A549 (cell line): ENCODE measurements around the gene CSTF2T. TPM values are rescaled to one million over a fixed set of nuclear protein-coding genes. Genes with fewer than 3 reads are reported as not detected.

Experiments used
- ATAC-seq, 2 experiments: fragments of 200-7000 bp in 1 of 2; fragments of >200 bp in 1 of 2; cut with Nextera tagmentation in 1 of 2; cut with Tn5 transposase in 1 of 2; 3 replicates each; pipeline versions ENCODE4 v1.8.0 to v1.9.1; 2018 to 2020; ENCODE audit warnings: mild to moderate bottlenecking in 1 of 2, moderate library complexity in 1 of 2
- CTCF ChIA-PET: fragments of 300-600 bp; sonication (Branson Sonifier 250); formaldehyde crosslinking; extraction: SDS; loops from one replicate; lab custom pipeline; 2021; ENCODE audit warnings: antibody characterized with exemption, inconsistent platforms; lab: Yijun Ruan, JAX
- POLR2A ChIA-PET: fragments of 350-600 bp; formaldehyde crosslinking; extraction: SDS; loops from one replicate; lab custom pipeline; 2021; ENCODE audit warnings: antibody characterized with exemption, inconsistent platforms; lab: Yijun Ruan, JAX
- DNase-seq, 2 experiments: peaks; one replicate each; pipeline versions ENCODE4 v3.0.0 to v3.0.0-alpha.2; 2011 to 2016; ENCODE audit warnings: low read depth in 1 of 2, low spot score in 1 of 2
- FAIRE-seq: peaks from 2 replicates; lab custom pipeline; 2011; peaks lifted over from hg19 to GRCh38; lab: Jason Lieb, UNC
- H3K27ac ChIP-seq, 2 experiments: fragments of >200 bp; sonication (Bioruptor Twin); formaldehyde crosslinking; 3 replicates each; pipeline ENCODE4 v1.5.1; 2016 to 2017
- H3K4me1 ChIP-seq: fragments of >200 bp; sonication (Bioruptor Twin); formaldehyde crosslinking; 3 replicates; pipeline ENCODE4 v1.6.1; 2016
- H3K4me2 ChIP-seq: fragments of >200 bp; sonication (Bioruptor Twin); formaldehyde crosslinking; 3 replicates; pipeline ENCODE4 v1.6.1; 2016
- H3K4me3 ChIP-seq: fragments of >200 bp; sonication (Bioruptor Twin); formaldehyde crosslinking; 3 replicates; pipeline ENCODE4 v1.5.1; 2016
- H3K9me3 ChIP-seq: fragments of >200 bp; sonication (Bioruptor Twin); formaldehyde crosslinking; 3 replicates; pipeline ENCODE4 v1.6.1; 2016
- CBX2 ChIP-seq: fragments of 200-600 bp; sonication (generic); IDR thresholded peaks from 2 replicates; pipeline ENCODE4 v1.6.1; 2016; ENCODE audit warnings: low read depth, mild to moderate bottlenecking, borderline replicate concordance
- CHD2 ChIP-seq: fragments of 150-350 bp; IDR thresholded peaks from 2 replicates; pipeline ENCODE4 v1.6.1; 2014; ENCODE audit warnings: low read length; ENCODE audit not compliant: partially characterized antibody
- CHD4 ChIP-seq: fragments of 200-600 bp; sonication (generic); IDR thresholded peaks from 2 replicates; pipeline ENCODE4 v1.6.1; 2016; ENCODE audit warnings: antibody characterized with exemption, mild to moderate bottlenecking, borderline replicate concordance
- FOXS1 ChIP-seq: fragments of 250-450 bp; sonication (Bioruptor Pico); IDR thresholded peaks from 2 replicates; pipeline ENCODE4 v1.5.0; 2020; ENCODE audit warnings: mild to moderate bottlenecking, moderate library complexity
- GATA3 ChIP-seq: IDR thresholded peaks from 2 replicates; pipeline ENCODE4 v1.6.1; 2012; ENCODE audit warnings: borderline replicate concordance
- HDAC2 ChIP-seq: fragments of 200-600 bp; sonication (generic); IDR thresholded peaks from 2 replicates; pipeline ENCODE4 v1.6.1; 2016
- HMGXB4 ChIP-seq: fragments of 250-450 bp; sonication (Bioruptor Pico); IDR thresholded peaks from 2 replicates; pipeline ENCODE4 v1.5.0; 2021; ENCODE audit warnings: mild to moderate bottlenecking, moderate library complexity, borderline replicate concordance
- HOXB5 ChIP-seq: fragments of 250-450 bp; sonication (Bioruptor Pico); IDR thresholded peaks from 2 replicates; pipeline ENCODE4 v1.5.0; 2020; ENCODE audit warnings: mild to moderate bottlenecking, moderate library complexity
- JUN ChIP-seq, 2 experiments: fragments of >200 bp; sonication (Bioruptor Twin); formaldehyde crosslinking; IDR thresholded peaks; 2 replicates in 1 of 2; 3 replicates in 1 of 2; pipeline ENCODE4 v1.6.1; 2016 to 2017
- KDM1A ChIP-seq: fragments of 200-600 bp; sonication (generic); IDR thresholded peaks from 2 replicates; pipeline ENCODE4 v1.6.1; 2016; ENCODE audit warnings: low read depth, mild to moderate bottlenecking
- KDM5A ChIP-seq: fragments of 200-600 bp; sonication (generic); IDR thresholded peaks from 2 replicates; pipeline ENCODE4 v1.6.1; 2016; ENCODE audit warnings: antibody characterized with exemption, mild to moderate bottlenecking
- NR3C1 ChIP-seq: fragments of >200 bp; sonication (Bioruptor Twin); formaldehyde crosslinking; IDR thresholded peaks from 3 replicates; pipeline ENCODE4 v1.6.1; 2017
- PHF8 ChIP-seq: fragments of 200-600 bp; sonication (generic); IDR thresholded peaks from 2 replicates; pipeline ENCODE4 v1.6.1; 2016; ENCODE audit warnings: low read depth, mild to moderate bottlenecking, antibody characterized with exemption, moderate library complexity, borderline replicate concordance
- POLR2AphosphoS2 ChIP-seq: conservative IDR thresholded peaks from 2 replicates; pipeline ENCODE4 v1.6.1; 2012; ENCODE audit warnings: low read length, improper control_type of control experiment, inconsistent platforms
- RAD21 ChIP-seq, 2 experiments: fragments of >200 bp in 1 of 2; sonication (Bioruptor Twin) in 1 of 2; formaldehyde crosslinking in 1 of 2; IDR thresholded peaks in 1 of 2; conservative IDR thresholded peaks in 1 of 2; 2 replicates in 1 of 2; 3 replicates in 1 of 2; pipeline ENCODE4 v1.6.1; 2012 to 2018; ENCODE audit warnings: inconsistent platforms in 1 of 2
- REST ChIP-seq: fragments of 200-600 bp; sonication (generic); IDR thresholded peaks from 2 replicates; pipeline ENCODE4 v1.6.1; 2016; ENCODE audit warnings: antibody characterized with exemption, mild to moderate bottlenecking, moderate library complexity
- RFX5 ChIP-seq: fragments of 450-650 bp; IDR thresholded peaks from 2 replicates; pipeline ENCODE4 v1.7.1; 2014; ENCODE audit warnings: antibody characterized with exemption, mild to moderate bottlenecking, moderate library complexity
- SMC3 ChIP-seq: fragments of >200 bp; sonication (Bioruptor Twin); formaldehyde crosslinking; IDR thresholded peaks from 3 replicates; pipeline ENCODE4 v1.6.1; 2018; ENCODE audit warnings: inconsistent platforms
- SREBF2 ChIP-seq: fragments of 450-650 bp; IDR thresholded peaks from 2 replicates; pipeline ENCODE4 v1.6.1; 2014; ENCODE audit warnings: mild to moderate bottlenecking, moderate library complexity
- TFCP2L1 ChIP-seq: fragments of 250-450 bp; sonication (Bioruptor Pico); IDR thresholded peaks from 2 replicates; pipeline ENCODE4 v1.5.0; 2021; ENCODE audit warnings: mild to moderate bottlenecking
- TP53 ChIP-seq: fragments of 250-450 bp; sonication (Bioruptor Pico); IDR thresholded peaks from 2 replicates; pipeline ENCODE4 v1.5.0; 2021; ENCODE audit warnings: mild to moderate bottlenecking, moderate library complexity
- ZC3H11A ChIP-seq: fragments of 450-650 bp; IDR thresholded peaks from 2 replicates; pipeline ENCODE4 v1.6.1; 2014; ENCODE audit warnings: antibody characterized with exemption, mild to moderate bottlenecking
- WGBS: methylation state at CpG from one replicate; pipeline ENCODE4 v1.1.6; 2017; ENCODE audit errors: missing lambda C conversion rate; 5-methylcytosine and 5-hydroxymethylcytosine counted together
- polyA plus RNA-seq, 4 experiments: library from polyadenylated mRNA; depleted of rRNA in 3 of 4; stranded (reverse); fragments of >200 nt; fragmentation: RNase III in 1 of 4; extraction: RNeasy Plus Mini Kit Qiagen cat#74134 plus additional on column Dnase treatment in 1 of 4; gene quantifications; 2 replicates in 3 of 4; 3 replicates in 1 of 4; pipeline ENCODE4 v1.2.3, GENCODE V29; 2011 to 2017
- TF ChIP-seq, protein P1 (sequence below): fragments of >200 bp; sonication (Bioruptor Twin); formaldehyde crosslinking; IDR thresholded peaks from 3 replicates; pipeline ENCODE4 v1.6.1; 2016
- TF ChIP-seq, protein P2 (sequence below): IDR thresholded peaks from 2 replicates; pipeline ENCODE4 v1.6.1; 2012
- TF ChIP-seq, protein P3 (sequence below): fragments of 250-450 bp; sonication (Bioruptor Pico); IDR thresholded peaks from 2 replicates; pipeline ENCODE4 v1.5.0; 2020; ENCODE audit warnings: low read depth, mild to moderate bottlenecking, moderate library complexity

CSTF2T gene
- polyA plus RNA-seq, 2 of the 4 experiments (the other 2 are of a cell fraction): 9.4 to 18.2 TPM

DNA sequence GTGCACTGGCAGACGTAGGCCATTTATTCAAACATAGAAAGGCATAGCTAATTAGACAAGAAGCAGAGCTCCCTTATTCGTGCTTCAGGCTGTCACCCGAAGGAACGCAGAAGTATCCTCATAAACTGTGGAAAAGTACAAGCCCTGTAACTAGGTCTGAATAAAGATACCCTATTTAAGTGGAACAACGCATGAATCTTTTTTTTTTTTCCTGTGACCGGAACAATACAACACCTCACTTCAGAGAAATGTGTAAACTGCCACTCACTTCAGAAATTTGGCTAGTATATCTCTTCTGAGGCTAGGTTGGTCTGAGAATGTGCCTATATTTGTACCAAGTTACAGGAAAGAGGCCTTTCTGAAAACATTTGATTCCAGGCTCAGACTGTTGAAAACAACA is 8.0 kb upstream of the CSTF2T start:
- ChIA-PET POLR2A (no interaction called here), CTCF (interaction anchor here (0.6 kb wide), 1 partner anchor 230 kb away, joined by 5 read pairs; no protein-coding TSS in a partner anchor)
- FAIRE-seq (no peak), ATAC-seq (no peak), DNase-seq (no peak)
- Histone ChIP-seq H3K27ac (no peak overlapping the region), H3K4me3 (no peak overlapping the region), H3K4me1 (no peaks in the 10 kb centered on the region), H3K4me2 (no peak overlapping the region), H3K9me3 (no peaks in the 10 kb centered on the region)
- 28% methylated on average over 6 of the region's 6 CpGs for WGBS
- TF ChIP-seq KDM5A (no peak), FOXS1 (CRISPR knock-in tag) (no peak), NR3C1 (no peak), HDAC2 (no peak), CHD2 (no peak), HOXB5 (CRISPR knock-in tag) (no peak), HMGXB4 (CRISPR knock-in tag) (no peak), CHD4 (no peak), REST (no peak), TFCP2L1 (CRISPR knock-in tag) (no peak), SMC3 (no peak), TP53 (no peak), KDM1A (no peak), RAD21 (conservative IDR thresholded peaks at IDR 0.05 in 1 of 2, IDR thresholded peaks at IDR 0.05 in 1 of 2) (no peak), RFX5 (no peak), JUN (IDR thresholded peaks at IDR 0.05) (no peak), CBX2 (no peak), GATA3 (no peak), SREBF2 (no peak)
- TF ChIP-seq, protein P1, sequence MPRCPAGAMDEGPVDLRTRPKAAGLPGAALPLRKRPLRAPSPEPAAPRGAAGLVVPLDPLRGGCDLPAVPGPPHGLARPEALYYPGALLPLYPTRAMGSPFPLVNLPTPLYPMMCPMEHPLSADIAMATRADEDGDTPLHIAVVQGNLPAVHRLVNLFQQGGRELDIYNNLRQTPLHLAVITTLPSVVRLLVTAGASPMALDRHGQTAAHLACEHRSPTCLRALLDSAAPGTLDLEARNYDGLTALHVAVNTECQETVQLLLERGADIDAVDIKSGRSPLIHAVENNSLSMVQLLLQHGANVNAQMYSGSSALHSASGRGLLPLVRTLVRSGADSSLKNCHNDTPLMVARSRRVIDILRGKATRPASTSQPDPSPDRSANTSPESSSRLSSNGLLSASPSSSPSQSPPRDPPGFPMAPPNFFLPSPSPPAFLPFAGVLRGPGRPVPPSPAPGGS: no peak

DNA sequence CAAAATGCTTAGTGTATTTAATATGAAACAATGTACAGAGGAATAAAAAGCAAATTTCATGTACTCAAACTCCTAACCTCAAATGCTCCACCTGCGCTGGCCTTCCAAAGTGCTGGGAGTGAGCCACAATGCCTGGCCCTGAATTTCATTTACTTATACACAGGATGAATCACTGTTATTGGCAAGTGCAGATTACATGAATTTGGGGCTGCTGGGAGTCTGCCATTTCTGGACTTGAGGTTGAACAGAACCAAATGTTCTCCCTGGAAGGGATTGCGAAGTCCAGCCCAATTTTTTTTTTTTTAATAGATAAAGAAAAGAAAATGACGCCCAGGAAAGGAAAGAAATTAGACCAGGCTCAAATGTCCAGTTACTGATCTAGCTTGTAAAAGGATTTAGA is 6.8 kb upstream of the CSTF2T start:
- FAIRE-seq (no peak), ATAC-seq (no peak), DNase-seq (no peak)
- Histone ChIP-seq H3K4me1 (no peaks in the 10 kb centered on the region), H3K4me2 (no peak overlapping the region), H3K9me3 (no peaks in the 10 kb centered on the region), H3K27ac (no peak overlapping the region), H3K4me3 (no peak overlapping the region)
- POLR2A ChIA-PET: no interaction called here
- 34% methylated on average over 3 of the region's 3 CpGs for WGBS
- CTCF ChIA-PET: interaction anchor here (0.9 kb wide), 1 partner anchor 18 kb away, joined by 4 read pairs; no protein-coding TSS in a partner anchor
- TF ChIP-seq, protein P2, sequence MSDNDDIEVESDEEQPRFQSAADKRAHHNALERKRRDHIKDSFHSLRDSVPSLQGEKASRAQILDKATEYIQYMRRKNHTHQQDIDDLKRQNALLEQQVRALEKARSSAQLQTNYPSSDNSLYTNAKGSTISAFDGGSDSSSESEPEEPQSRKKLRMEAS: no peak
- TF ChIP-seq HMGXB4 (CRISPR knock-in tag) (no peak), ZC3H11A (no peak), GATA3 (no peak), POLR2AphosphoS2 (no peak), RAD21 (conservative IDR thresholded peaks at IDR 0.05 in 1 of 2, IDR thresholded peaks at IDR 0.05 in 1 of 2) (no peak), RFX5 (no peak), PHF8 (no peak)
- TF ChIP-seq, protein P3, sequence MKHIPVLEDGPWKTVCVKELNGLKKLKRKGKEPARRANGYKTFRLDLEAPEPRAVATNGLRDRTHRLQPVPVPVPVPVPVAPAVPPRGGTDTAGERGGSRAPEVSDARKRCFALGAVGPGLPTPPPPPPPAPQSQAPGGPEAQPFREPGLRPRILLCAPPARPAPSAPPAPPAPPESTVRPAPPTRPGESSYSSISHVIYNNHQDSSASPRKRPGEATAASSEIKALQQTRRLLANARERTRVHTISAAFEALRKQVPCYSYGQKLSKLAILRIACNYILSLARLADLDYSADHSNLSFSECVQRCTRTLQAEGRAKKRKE (CRISPR knock-in tag): no peak
